Superior temporal gyrus (tissue), 1 donor: ENCODE results near the gene RENBP.

Experiments used
- DNase-seq: peaks from one replicate; pipeline ENCODE4 v3.0.0-alpha.2; 2016; ENCODE audit errors: extremely low spot score

The RENBP gene

DNA sequence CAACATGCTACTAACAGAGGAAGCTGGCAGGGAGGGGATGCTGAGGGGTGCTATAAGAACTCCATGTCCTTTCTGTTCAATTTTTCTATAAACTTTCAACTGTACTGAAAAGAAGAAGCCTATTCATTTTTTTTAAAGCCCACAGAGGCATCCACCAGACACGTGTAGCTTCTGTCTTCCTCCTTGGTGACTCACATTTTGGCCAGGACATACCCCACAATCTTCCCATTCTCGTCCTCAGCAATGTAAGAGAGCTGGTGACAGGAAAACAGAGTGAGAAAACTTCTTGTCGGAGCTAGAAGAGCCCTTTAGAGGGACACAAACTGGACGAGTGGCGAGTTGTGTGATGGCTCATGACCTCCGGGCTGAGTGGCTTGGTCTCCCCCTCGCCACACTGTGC lies 10.7 kb downstream of the RENBP start:
- DNase-seq = no peak

GRCh38 chrX:153932220-153932915 lies 12.1 kb downstream of the RENBP start:
- no peak for DNase-seq

DNA sequence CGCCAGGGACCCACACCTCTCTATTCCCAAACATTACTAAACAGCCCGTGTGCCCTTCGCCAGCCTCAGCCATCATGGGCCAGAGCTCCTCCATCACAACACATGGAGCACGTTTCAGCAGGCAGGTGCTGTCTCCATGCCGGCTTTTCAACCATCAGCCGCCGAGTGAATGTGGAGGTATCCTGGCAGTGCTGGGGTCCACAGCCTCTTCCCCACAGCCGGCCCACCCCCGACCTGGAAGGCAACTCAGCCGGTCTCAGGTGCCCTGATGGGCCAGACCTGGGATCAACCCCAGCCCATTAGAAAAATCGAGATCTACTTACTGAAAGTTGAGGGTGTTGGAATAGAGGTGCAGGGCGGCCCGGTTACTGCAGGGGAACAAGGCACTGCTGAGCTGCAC lies 12.7 kb downstream of the RENBP start:
- no peak for DNase-seq

DNA sequence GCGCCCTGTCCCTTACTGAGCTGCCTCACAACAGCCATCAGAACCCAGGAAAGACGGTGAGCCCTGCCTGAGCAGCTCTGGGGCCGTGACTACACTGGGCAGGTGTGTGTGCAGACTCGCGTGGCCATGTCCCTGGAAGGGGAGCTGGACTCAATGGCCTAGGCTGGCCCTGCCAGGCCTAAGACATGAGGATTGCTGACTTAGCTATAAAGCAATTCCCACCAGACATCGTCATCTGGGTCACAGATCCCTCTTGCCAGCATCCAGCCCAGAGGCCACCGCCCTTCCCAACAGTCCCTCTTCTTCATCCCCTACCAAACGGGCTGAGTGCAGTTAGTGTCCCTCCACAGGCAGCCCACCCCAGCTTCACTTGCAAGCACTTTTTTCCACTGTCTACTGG lies 13.3 kb downstream of the RENBP start:
- no peak for DNase-seq

DNA sequence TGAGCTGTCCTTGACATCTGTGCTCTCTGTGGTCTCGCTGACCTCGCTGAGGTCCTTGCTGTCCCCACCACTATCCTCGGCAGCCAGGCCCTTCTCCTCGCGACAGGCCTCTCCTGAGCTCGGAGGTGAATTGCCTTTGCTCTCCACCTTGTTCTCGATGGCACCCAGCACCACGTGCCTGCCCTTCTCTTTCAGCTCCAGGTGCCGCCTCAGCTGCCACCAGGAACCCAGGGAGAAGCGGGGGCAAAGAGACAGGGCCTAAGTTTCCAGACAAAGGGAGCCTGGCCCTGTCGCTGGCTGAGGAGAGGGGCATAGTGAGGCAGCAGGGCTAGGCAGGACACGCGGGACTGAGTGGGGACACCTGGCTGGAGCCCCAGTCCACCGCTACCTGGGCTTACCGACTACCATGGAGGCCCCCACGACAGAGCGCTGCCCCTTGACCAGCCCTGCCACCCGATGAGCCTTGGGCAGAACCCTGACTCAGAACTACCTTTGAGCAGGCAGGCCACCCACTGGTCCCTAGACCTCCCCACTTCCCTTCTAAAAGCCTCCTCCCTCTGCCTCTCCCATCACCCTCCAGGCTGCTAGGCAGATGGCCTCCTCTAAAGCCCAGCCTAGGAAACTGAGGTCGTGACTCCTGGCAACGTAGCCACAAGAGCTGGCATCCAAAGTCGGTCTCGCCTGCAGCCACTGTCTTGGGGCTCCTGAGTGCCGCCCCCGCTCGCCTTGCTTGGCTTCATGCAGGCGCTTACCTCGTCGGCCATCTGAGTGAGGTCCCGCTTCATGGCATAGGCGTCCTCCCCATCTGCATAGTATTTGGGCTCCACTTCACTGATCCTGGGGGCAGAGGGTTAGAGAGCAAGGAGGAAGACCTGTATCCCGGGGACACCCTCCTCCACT lies 14.2 kb downstream of the RENBP start:
- no peak for DNase-seq

DNA sequence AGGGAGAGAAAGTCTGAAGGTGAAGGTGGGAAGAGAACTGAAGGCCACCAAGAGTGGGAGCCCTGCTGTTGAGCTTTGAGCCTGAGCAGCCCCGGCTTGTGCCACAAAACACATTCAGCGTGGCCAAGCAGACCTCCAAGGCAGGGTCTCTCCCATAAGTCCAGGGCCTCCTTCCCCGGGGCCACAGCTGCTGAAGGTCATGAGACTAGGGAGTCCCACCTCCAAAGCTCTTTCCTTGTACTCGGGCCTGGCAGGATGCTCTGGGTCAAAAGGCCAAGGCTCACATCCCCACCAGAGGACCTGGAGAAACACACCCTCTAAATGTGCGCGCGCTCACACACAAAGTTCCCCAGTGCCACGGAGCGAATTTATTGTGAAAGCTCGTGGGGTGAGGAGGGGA lies 14.9 kb downstream of the RENBP start:
- DNase-seq = no peak

GRCh38 chrX:153928846-153929245 lies 15.6 kb downstream of the RENBP start:
- no peak for DNase-seq

DNA sequence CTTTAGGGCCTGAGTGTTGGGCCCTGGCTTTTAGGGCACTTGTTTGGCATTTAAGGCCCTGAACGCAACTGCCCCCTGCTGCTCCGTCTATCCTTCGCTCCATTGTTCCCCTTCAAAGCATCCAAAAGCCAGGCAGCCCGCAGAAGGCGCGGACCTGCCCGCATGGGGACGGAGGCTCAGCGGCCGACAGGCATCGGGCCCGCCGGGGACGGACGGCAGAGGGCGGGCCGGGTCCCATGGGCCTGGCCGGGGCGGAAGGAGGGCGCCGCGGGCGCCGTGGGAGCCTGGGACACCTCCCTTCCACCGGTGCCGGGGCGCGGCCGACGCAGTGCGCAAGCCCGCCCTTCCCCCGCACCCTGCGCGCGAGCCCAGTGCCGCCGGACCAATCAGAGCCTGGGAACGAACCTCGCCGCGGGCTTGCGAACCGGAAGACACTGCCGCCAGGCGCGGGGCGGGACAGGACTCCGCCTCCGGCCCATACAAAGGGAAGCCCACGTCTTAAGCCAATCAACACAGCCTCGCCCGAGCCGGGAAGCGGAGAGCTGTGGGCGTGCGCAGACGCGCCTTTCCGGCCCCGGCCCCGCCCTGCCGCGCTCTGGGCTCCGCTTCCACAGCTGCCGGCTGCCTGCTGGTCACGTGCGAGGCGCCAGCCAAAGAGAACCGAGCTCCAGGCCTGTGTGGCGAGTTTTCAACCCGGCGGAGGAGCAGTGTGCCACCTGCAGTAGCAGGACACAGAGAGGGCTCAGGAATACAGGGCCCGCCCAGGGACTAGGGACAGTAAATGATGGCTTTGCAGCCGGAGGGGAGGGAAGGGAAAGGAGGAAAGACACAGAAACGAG lies 16.3 kb downstream of the RENBP start:
- peak; percentile 91 for DNase-seq

GRCh38 chrX:153927672-153927921 lies 16.8 kb downstream of the RENBP start:
- DNase-seq = no peak

- DNase-seq = no peak
These were observed 17.4 kb downstream of the RENBP start for GRCh38 chrX:153926858-153927671.

DNA sequence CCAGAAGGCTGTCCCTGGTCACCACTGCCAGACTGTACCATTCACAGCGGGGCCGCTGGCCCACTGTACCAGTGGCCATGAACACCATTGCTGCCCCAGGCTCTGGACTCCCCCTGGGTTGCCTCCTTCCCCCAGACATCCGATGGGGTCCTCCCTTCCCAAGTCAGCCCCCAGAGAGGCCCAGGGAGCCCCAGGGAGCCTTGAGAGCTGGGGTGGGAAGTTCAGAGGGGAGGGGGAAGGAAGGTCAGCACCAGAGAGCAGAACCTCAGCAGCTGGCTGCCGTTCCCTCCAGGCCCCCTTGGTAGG lies 17.9 kb downstream of the RENBP start:
- no peak for DNase-seq

DNA sequence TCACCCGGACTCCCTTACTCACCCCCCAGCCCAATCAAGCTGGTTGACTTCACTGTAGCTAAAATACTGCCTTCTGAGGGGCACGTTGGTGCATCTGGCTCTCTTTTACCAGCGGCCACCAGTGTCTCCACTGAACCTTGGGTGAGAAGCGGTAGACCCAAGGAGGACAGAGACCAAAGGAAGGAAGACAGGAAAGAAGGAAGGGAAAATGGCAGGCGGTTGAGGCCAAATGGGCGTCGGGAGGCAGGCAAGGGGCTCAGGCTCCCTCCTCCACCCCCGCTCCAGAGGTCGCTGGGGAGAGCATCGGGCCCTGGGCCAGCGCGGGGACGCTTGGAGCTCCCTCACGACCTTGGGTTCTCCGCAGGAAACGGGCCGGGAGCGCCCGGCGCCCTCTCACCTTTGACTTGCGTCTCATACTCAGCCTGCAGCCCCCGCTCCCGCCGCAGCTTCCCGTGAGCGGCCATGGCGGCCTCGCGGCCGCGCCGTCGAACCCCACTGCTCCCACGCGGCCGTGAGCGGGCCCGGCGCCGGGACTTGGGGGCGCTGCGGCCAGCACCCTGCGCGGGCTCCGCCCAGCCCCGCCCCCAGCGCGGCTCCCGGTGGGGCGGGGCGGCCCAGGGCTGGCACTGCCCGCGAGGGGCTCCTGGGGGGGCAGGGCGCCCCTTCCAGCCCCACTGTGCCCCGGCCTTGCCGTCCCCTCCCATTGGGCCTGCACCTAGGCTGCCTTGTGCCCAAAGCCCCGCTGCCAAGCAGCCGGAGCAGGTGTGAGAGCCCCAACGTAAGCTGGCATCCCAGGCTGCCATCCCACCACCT lies 18.5 kb downstream of the RENBP start, which contains the start of gene ARHGAP4:
Gene ARHGAP4, minus strand, starts transcription at position 526 of the 813 bp plus-strand sequence. Its CDS starts 62 bp downstream, at position 464.
- no peak for DNase-seq

DNA sequence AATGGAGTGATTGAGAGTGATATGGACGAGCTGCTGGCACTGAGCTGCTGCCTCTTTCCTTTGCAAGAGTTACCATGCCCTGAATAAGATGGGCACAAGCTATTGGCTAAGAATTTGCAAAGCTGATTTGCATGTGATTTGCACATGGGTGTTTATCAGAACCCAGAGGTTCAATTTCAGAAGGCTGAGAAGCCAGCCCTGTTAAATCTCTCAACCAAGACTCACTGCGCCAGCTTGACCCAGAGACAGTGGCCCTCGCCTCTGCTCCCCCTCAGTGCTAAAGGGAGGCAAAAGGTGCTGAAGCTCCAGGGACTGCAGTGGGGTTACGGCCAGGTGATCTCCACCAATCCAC lies 19.1 kb downstream of the RENBP start:
- no peak for DNase-seq

GRCh38 chrX:153924149-153924861 lies 20.1 kb downstream of the RENBP start:
- DNase-seq = peak; percentile 28

GRCh38 chrX:153922932-153923857 lies 21.2 kb downstream of the RENBP start:
- DNase-seq = peak; percentile 40

DNA sequence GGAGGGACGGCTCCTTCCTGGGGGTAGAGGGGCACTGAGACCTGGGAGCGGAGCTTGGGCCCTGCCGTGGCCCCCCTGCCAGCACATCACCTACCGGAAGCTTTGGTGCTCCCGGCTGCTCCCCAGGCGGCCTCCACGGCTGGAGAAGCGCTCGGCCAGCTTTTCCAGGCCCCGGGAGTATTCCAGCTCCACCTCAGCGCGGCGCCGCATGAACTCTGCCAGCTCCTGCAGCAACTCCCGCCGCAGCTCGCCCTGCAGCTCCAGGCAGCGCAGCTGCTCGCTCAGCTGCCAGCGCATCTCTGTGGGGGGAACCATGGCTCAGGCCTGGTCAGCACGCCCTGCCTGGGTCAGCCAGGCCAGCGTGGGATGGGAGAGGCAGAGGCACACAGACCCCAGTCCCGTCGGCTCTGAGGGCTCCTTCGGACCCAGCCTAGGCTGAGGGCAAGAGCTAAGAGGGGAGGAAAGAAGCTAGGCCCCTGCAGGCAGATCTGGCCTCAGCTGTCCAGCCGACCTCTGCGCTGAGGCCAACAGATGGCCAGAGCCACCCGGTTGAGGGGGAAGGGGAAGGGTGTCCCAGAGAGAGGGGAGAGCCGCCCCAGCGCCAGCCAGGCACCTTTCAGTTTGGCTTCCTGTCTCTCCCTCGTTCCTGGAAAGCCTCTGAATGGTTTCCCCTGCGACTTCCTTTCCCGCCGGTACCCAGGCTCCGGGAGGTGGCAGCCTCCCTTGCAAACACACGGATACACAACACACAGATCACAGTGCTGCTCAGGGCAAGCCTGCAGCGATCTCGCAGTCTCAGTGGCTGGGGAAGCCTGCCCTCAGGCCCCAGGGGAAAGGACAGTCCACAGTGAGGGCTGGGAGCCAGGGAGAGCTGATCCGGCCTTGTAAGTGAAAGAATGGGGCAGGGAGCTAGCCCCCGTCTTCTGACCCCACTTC lies 22.7 kb downstream of the RENBP start:
- no peak for DNase-seq

DNA sequence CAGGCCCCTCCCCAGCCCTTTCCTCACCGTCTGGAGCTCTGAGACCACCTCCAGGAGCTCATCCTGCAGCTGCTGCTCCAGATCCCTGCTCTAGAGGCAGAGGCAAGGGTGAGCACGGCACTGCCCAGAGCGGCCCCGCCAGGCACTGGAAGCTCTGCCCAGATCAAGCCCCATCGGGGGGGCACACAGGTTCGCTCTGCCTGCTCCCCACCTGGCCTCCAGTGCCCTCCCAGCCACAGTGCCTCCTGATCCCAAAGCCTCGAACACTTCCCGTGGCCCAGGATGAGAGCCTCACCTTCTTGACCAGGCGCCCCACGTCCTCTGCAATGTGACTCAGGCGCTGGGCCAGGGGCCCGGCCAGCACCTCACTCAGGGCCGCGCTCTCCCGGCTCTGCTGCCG lies 23.4 kb downstream of the RENBP start:
- DNase-seq = no peak

DNA sequence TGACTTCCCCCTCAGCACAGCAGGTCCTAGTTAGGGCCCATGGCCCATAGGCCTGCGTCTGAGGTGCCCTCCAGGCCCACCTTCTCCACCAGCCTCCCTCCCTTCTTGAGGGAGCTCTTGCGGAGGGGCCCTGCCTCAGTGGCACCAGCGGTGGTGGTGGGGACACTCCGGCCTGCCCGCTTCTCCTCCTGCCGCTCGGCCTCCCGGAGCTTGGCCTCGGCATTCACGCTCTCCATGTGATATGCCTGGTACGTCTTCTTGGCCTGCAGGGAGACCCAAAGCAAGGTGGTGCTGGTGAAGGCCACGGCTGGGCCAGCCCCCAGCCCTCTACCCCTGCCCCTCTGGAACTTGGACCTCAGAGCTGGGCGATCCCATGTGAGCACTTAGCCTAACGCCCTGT lies 23.9 kb downstream of the RENBP start:
- DNase-seq = no peak
